Measurements from ENCODE around the gene TIMP3. TPM values are rescaled to one million over a fixed set of nuclear protein-coding genes. Genes with fewer than 3 reads are reported as not detected.

Gene TIMP3
- polyA plus RNA-seq, 1 donor (not counting 4 experiments of a cell fraction or from before 2014, with no cell fraction given), result 34.3 TPM

DNA sequence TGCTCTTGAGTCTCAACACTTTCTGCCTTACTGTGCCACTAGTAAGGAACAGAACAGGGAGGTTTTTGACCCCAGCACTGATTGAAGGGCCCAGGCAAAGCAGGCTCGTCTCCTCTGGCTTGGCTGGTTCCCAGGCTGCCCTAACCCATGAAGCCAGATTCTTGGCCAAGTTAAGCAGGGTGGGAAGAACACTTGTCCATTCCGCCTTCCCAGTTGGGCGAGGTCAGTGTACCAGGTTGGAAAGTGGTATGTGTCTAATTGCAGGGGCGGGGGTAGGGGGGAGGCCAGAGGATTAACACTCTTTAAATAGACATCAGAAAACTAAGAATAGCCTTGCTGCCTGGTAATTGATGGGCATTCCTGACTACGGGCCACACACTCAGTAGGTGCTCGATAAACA is 14.4 kb downstream of the TIMP3 start:
- Histone ChIP-seq H4K20me1 (ENCODE audit: control insufficient read depth, extremely low read depth, insufficient read depth, low read length) (no peaks in the 10 kb centered on the region), H3K4me1 (ENCODE audit: control insufficient read depth, extremely low read depth, insufficient read depth, low read length) (peaks cover 19% of the 10 kb centered on the region), H2AFZ (ENCODE audit: control insufficient read depth, low read length) (no peak overlapping the region), H3K4me2 (ENCODE audit: control insufficient read depth, extremely low read depth, insufficient read depth, low read depth, low read length) (no peak overlapping the region), H3K27ac (ENCODE audit: control insufficient read depth, insufficient read depth, low read length) (no peak overlapping the region), H3K9ac (ENCODE audit: control insufficient read depth, extremely low read depth, insufficient read depth, low read length) (no peak overlapping the region), H3K36me3 (ENCODE audit: control insufficient read depth in 2 of 2, extremely low read depth in 1 of 2, insufficient read depth in 2 of 2, low read length in 2 of 2) (no peaks in the 10 kb centered on the region), H3K9me3 (ENCODE audit: control insufficient read depth, low read depth, low read length) (no peaks in the 10 kb centered on the region), H3K79me2 (ENCODE audit: control insufficient read depth, insufficient read depth, low read length) (no peaks in the 10 kb centered on the region), H3K9me1 (ENCODE audit: control insufficient read depth, extremely low read depth, insufficient read depth, low read length) (peaks cover 2% of the 10 kb centered on the region), H3K4me3 (ENCODE audit: control insufficient read depth in 2 of 3, extremely low read depth in 1 of 3, insufficient read depth in 2 of 3, low read depth in 1 of 3, low read length in 3 of 3) (no peak overlapping the region), H3K27me3 (ENCODE audit: control insufficient read depth, extremely low read depth, insufficient read depth, low read length) (no peaks in the 10 kb centered on the region)
- TF ChIP-seq, protein P1, sequence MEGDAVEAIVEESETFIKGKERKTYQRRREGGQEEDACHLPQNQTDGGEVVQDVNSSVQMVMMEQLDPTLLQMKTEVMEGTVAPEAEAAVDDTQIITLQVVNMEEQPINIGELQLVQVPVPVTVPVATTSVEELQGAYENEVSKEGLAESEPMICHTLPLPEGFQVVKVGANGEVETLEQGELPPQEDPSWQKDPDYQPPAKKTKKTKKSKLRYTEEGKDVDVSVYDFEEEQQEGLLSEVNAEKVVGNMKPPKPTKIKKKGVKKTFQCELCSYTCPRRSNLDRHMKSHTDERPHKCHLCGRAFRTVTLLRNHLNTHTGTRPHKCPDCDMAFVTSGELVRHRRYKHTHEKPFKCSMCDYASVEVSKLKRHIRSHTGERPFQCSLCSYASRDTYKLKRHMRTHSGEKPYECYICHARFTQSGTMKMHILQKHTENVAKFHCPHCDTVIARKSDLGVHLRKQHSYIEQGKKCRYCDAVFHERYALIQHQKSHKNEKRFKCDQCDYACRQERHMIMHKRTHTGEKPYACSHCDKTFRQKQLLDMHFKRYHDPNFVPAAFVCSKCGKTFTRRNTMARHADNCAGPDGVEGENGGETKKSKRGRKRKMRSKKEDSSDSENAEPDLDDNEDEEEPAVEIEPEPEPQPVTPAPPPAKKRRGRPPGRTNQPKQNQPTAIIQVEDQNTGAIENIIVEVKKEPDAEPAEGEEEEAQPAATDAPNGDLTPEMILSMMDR (optimal IDR thresholded peaks at IDR 0.05 in 1 of 3, IDR thresholded peaks at IDR 0.05 in 1 of 3, conservative IDR thresholded peaks at IDR 0.05 in 1 of 3; ENCODE audit: extremely low read depth in 1 of 3, insufficient read depth in 2 of 3, low read length in 3 of 3), result no peak
- no peak for TF ChIP-seq EZH2 (IDR thresholded peaks at IDR 0.05; ENCODE audit: low read length)
- dilution Hi-C loops (cut with MboI; ENCODE audit: extremely low pct_ligation_motif_present, low sequenced_read_pairs), result no loop called here
- DNase-seq (ENCODE audit: low read depth, low spot score) (no peak), FAIRE-seq (no peak)

- Histone ChIP-seq H3K9ac (ENCODE audit: control insufficient read depth, extremely low read depth, insufficient read depth, low read length) (no peak overlapping the region), H3K9me3 (ENCODE audit: control insufficient read depth, low read depth, low read length) (no peaks in the 10 kb centered on the region), H3K4me1 (ENCODE audit: control insufficient read depth, extremely low read depth, insufficient read depth, low read length) (peaks cover 23% of the 10 kb centered on the region), H3K27me3 (ENCODE audit: control insufficient read depth, extremely low read depth, insufficient read depth, low read length) (no peaks in the 10 kb centered on the region), H4K20me1 (ENCODE audit: control insufficient read depth, extremely low read depth, insufficient read depth, low read length) (no peaks in the 10 kb centered on the region), H3K4me3 (ENCODE audit: control insufficient read depth in 2 of 3, extremely low read depth in 1 of 3, insufficient read depth in 2 of 3, low read depth in 1 of 3, low read length in 3 of 3) (no peak overlapping the region), H3K27ac (ENCODE audit: control insufficient read depth, insufficient read depth, low read length) (no peak overlapping the region), H3K4me2 (ENCODE audit: control insufficient read depth, extremely low read depth, insufficient read depth, low read depth, low read length) (no peak overlapping the region), H3K36me3 (ENCODE audit: control insufficient read depth in 2 of 2, extremely low read depth in 1 of 2, insufficient read depth in 2 of 2, low read length in 2 of 2) (peaks cover 0 to 3% of the 10 kb centered on the region in 2 experiments), H3K9me1 (ENCODE audit: control insufficient read depth, extremely low read depth, insufficient read depth, low read length) (peaks cover 2% of the 10 kb centered on the region), H2AFZ (ENCODE audit: control insufficient read depth, low read length) (no peak overlapping the region), H3K79me2 (ENCODE audit: control insufficient read depth, insufficient read depth, low read length) (no peaks in the 10 kb centered on the region)
- DNase-seq (ENCODE audit: low read depth, low spot score) (no peak), FAIRE-seq (no peak)
- TF ChIP-seq, protein P1 (optimal IDR thresholded peaks at IDR 0.05 in 1 of 3, IDR thresholded peaks at IDR 0.05 in 1 of 3, conservative IDR thresholded peaks at IDR 0.05 in 1 of 3; ENCODE audit: extremely low read depth in 1 of 3, insufficient read depth in 2 of 3, low read length in 3 of 3), result no peak
- TF ChIP-seq EZH2 (IDR thresholded peaks at IDR 0.05; ENCODE audit: low read length), result no peak
- dilution Hi-C loops (cut with MboI; ENCODE audit: extremely low pct_ligation_motif_present, low sequenced_read_pairs), result no loop called here
These were observed 15.7 kb downstream of the TIMP3 start for GRCh38 chr22:32817137-32817730.
